WTC11 (cell line): ENCODE data around the gene OR51D1.

Experiments
- NR2C2 ChIP-seq: sonication (generic); formaldehyde crosslinking; IDR thresholded peaks from 2 replicates; pipeline ENCODE4 v1.8.0; 2022; ENCODE audit warnings: mild to moderate bottlenecking, missing genetic modification reagents
- TF ChIP-seq, protein P1 (sequence below): fragments of 200-600 bp; IDR thresholded peaks from 2 replicates; pipeline ENCODE4 v1.8.0; 2022; ENCODE audit warnings: antibody characterized with exemption
- TF ChIP-seq, protein P2 (sequence below): sonication (generic); formaldehyde crosslinking; IDR thresholded peaks from 2 replicates; pipeline ENCODE4 v1.8.1; 2023; ENCODE audit warnings: mild to moderate bottlenecking, missing genetic modification reagents, borderline replicate concordance
- TF ChIP-seq, protein P3 (sequence below): sonication (generic); formaldehyde crosslinking; IDR thresholded peaks from 2 replicates; pipeline ENCODE4 v1.8.0; 2022; ENCODE audit warnings: missing genetic modification reagents
- TF ChIP-seq, protein P4 (sequence below): sonication (generic); formaldehyde crosslinking; IDR thresholded peaks from 2 replicates; pipeline ENCODE4 v1.8.1; 2022; ENCODE audit warnings: mild to moderate bottlenecking, missing genetic modification reagents, moderate library complexity, borderline replicate concordance
- TF ChIP-seq, protein P5 (sequence below): sonication (generic); formaldehyde crosslinking; IDR thresholded peaks from 2 replicates; pipeline ENCODE4 v1.8.0; 2022; ENCODE audit warnings: mild to moderate bottlenecking, missing genetic modification reagents

DNA sequence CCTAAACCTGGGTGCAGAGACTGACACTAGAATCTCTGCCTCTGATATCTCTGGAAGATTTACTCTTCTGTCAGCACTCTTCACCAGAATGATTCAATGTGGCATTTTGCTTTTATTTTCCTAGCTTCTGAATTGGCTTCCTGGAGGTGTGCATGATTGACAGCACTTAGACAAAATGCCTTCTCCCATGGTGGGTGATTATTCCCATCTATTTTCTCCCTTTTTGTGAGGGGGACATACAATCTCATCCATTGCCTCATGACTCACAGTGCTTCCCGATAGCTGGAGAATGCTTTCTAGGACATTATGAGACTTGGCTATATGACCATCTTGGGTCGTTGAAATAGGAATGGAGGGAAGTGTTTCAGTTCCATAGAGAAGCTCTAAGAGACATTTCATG is 25.3 kb upstream of the OR51D1 start:
- TF ChIP-seq, protein P1, sequence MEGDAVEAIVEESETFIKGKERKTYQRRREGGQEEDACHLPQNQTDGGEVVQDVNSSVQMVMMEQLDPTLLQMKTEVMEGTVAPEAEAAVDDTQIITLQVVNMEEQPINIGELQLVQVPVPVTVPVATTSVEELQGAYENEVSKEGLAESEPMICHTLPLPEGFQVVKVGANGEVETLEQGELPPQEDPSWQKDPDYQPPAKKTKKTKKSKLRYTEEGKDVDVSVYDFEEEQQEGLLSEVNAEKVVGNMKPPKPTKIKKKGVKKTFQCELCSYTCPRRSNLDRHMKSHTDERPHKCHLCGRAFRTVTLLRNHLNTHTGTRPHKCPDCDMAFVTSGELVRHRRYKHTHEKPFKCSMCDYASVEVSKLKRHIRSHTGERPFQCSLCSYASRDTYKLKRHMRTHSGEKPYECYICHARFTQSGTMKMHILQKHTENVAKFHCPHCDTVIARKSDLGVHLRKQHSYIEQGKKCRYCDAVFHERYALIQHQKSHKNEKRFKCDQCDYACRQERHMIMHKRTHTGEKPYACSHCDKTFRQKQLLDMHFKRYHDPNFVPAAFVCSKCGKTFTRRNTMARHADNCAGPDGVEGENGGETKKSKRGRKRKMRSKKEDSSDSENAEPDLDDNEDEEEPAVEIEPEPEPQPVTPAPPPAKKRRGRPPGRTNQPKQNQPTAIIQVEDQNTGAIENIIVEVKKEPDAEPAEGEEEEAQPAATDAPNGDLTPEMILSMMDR: no peak
- TF ChIP-seq, protein P2, sequence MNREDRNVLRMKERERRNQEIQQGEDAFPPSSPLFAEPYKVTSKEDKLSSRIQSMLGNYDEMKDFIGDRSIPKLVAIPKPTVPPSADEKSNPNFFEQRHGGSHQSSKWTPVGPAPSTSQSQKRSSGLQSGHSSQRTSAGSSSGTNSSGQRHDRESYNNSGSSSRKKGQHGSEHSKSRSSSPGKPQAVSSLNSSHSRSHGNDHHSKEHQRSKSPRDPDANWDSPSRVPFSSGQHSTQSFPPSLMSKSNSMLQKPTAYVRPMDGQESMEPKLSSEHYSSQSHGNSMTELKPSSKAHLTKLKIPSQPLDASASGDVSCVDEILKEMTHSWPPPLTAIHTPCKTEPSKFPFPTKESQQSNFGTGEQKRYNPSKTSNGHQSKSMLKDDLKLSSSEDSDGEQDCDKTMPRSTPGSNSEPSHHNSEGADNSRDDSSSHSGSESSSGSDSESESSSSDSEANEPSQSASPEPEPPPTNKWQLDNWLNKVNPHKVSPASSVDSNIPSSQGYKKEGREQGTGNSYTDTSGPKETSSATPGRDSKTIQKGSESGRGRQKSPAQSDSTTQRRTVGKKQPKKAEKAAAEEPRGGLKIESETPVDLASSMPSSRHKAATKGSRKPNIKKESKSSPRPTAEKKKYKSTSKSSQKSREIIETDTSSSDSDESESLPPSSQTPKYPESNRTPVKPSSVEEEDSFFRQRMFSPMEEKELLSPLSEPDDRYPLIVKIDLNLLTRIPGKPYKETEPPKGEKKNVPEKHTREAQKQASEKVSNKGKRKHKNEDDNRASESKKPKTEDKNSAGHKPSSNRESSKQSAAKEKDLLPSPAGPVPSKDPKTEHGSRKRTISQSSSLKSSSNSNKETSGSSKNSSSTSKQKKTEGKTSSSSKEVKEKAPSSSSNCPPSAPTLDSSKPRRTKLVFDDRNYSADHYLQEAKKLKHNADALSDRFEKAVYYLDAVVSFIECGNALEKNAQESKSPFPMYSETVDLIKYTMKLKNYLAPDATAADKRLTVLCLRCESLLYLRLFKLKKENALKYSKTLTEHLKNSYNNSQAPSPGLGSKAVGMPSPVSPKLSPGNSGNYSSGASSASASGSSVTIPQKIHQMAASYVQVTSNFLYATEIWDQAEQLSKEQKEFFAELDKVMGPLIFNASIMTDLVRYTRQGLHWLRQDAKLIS (CRISPR knock-in tag): no peak
- TF ChIP-seq, protein P3, sequence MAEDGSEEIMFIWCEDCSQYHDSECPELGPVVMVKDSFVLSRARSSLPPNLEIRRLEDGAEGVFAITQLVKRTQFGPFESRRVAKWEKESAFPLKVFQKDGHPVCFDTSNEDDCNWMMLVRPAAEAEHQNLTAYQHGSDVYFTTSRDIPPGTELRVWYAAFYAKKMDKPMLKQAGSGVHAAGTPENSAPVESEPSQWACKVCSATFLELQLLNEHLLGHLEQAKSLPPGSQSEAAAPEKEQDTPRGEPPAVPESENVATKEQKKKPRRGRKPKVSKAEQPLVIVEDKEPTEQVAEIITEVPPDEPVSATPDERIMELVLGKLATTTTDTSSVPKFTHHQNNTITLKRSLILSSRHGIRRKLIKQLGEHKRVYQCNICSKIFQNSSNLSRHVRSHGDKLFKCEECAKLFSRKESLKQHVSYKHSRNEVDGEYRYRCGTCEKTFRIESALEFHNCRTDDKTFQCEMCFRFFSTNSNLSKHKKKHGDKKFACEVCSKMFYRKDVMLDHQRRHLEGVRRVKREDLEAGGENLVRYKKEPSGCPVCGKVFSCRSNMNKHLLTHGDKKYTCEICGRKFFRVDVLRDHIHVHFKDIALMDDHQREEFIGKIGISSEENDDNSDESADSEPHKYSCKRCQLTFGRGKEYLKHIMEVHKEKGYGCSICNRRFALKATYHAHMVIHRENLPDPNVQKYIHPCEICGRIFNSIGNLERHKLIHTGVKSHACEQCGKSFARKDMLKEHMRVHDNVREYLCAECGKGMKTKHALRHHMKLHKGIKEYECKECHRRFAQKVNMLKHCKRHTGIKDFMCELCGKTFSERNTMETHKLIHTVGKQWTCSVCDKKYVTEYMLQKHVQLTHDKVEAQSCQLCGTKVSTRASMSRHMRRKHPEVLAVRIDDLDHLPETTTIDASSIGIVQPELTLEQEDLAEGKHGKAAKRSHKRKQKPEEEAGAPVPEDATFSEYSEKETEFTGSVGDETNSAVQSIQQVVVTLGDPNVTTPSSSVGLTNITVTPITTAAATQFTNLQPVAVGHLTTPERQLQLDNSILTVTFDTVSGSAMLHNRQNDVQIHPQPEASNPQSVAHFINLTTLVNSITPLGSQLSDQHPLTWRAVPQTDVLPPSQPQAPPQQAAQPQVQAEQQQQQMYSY: no peak
- TF ChIP-seq, protein P4, sequence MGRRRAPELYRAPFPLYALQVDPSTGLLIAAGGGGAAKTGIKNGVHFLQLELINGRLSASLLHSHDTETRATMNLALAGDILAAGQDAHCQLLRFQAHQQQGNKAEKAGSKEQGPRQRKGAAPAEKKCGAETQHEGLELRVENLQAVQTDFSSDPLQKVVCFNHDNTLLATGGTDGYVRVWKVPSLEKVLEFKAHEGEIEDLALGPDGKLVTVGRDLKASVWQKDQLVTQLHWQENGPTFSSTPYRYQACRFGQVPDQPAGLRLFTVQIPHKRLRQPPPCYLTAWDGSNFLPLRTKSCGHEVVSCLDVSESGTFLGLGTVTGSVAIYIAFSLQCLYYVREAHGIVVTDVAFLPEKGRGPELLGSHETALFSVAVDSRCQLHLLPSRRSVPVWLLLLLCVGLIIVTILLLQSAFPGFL (CRISPR knock-in tag): no peak
- no peak for TF ChIP-seq NR2C2 (CRISPR knock-in tag)
- TF ChIP-seq, protein P5, sequence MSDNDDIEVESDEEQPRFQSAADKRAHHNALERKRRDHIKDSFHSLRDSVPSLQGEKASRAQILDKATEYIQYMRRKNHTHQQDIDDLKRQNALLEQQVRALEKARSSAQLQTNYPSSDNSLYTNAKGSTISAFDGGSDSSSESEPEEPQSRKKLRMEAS (CRISPR knock-in tag): no peak
